Right lobe of liver (tissue), 4 donors: ENCODE results near the gene ADAMTS3.

Source experiments
- POLR2A ChIP-seq: fragments of 450-650 bp; IDR thresholded peaks from one replicate; pipeline ENCODE4 v1.6.1; 2017; ENCODE audit warnings: antibody characterized with exemption, mild to moderate bottlenecking
- TF ChIP-seq, protein P1 (sequence below), 4 donors: fragments of 200-600 bp in 3 of 4; fragments of 450-650 bp in 1 of 4; IDR thresholded peaks; one replicate each; pipeline versions ENCODE4 v1.5.1 to v1.8.0; 2016 to 2022; ENCODE audit warnings: antibody characterized with exemption in 4 of 4, mild to moderate bottlenecking in 2 of 4
- donor health status: DM: no; HTN: no; CAD: no.
- donor health status: DM: no; HTN: no; CAD: no.
- donor health status: DM: no; HTN: yes; CAD: no.

DNA sequence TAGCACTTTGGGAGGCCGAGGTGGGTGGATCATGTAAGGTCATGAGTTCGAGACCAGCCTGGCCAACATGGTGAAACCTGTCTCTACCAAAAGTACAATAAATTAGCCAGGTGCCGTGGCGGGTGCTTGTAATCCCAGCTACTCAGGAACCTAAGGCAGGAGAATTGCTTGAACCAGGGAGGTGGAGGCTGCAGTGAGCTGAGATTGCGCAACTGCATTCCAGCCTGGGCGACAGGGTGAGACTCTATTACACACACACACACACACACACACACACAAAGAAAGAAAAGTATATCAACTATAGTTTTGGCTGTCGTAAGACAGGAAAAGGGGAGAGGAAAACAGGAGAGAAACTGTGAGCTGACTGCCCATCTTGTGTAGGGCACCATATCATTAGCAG, 171.7 kb downstream of the ADAMTS3 start:
- TF ChIP-seq, protein P1, sequence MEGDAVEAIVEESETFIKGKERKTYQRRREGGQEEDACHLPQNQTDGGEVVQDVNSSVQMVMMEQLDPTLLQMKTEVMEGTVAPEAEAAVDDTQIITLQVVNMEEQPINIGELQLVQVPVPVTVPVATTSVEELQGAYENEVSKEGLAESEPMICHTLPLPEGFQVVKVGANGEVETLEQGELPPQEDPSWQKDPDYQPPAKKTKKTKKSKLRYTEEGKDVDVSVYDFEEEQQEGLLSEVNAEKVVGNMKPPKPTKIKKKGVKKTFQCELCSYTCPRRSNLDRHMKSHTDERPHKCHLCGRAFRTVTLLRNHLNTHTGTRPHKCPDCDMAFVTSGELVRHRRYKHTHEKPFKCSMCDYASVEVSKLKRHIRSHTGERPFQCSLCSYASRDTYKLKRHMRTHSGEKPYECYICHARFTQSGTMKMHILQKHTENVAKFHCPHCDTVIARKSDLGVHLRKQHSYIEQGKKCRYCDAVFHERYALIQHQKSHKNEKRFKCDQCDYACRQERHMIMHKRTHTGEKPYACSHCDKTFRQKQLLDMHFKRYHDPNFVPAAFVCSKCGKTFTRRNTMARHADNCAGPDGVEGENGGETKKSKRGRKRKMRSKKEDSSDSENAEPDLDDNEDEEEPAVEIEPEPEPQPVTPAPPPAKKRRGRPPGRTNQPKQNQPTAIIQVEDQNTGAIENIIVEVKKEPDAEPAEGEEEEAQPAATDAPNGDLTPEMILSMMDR (IDR thresholded peaks at IDR 0.05): no peak
- TF ChIP-seq POLR2A: no peak
